ENCODE results near the gene COPZ2. TPM values are rescaled to one million over a fixed set of nuclear protein-coding genes. Genes with fewer than 3 reads are reported as not detected.

The COPZ2 gene
- total RNA-seq, 1 donor from 2014 or later, result 17.3 TPM

DNA sequence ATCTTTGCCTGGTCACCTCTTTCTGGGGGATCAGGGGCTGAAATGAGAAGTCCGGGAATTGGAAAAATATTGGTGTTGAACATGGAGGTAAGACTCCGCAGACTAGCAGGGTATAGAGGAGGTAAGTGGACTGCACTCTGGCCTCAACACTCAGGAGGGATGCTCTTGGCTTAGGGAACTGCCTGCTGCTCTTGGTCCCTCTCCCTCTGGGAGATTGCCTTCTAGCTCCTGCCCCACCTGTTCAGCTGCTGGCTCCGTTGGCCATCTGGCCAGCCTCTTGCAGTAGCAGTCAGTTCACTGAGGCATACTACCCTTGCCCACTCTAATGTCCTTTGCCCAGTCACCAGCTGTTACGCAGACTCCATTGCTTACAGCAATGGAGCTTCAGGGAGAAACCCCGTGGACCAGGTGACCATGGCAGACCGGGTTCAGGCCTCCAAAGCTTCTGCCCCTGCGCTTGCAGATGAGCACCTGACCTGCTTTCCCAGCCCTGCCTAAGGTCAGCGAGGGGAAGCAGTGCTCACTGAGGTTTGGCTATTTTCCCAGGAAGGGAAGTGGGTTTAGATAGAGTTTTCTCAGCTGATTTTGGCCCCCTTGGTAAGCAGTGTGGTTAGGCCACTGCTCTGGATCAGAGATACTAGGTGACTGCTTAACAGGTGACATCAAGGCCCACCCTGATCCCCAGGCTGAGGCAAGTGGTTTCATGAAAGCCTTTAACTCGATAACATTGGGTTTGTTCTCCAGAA lies 54.8 kb downstream of the COPZ2 start:
- no peak for ATAC-seq

DNA sequence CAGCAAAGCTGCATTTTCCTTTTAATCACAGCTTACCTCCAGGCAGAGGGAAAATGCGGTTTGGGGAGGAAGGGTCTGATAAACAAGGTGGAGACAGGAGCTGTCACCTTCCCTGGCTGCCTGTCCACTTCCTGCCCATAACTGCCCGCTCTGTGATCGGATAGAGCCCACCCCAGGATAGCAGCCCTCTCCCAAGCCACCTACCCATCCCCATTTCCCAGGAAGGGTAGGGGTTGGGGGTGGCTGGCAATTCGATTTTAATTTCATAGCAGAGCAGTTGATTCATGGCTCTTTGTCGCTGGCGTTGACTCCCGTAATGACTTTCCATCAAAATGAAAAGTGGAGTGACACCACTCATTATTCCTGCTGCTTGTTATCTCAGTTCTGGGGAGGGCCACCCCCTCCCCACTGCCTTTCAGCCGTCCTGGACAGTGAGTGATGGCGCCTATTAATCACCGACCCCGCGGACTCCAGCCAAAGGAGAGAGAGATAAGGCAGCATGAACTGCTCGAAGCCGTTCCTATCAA lies 55.4 kb downstream of the COPZ2 start:
- no peak for ATAC-seq

DNA sequence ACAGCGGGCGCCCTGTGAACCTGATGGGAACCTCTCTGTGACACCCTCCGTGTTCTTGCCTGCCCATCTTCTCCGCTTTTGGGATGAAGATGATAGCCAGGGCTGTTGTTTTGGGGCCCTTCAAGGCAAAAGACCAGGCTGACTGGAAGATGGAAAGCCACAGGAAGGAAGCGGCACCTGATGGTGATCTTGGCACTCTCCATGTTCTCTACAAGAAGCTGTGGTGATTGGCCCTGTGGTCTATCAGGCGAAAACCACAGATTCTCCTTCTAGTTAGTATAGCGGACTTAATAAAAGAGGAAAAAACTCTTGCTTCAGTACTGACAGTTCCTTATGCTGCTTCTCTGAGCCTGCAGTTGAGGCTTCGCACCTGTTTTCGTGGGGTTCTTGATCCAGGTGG lies 56.1 kb downstream of the COPZ2 start:
- ATAC-seq, result no peak

DNA sequence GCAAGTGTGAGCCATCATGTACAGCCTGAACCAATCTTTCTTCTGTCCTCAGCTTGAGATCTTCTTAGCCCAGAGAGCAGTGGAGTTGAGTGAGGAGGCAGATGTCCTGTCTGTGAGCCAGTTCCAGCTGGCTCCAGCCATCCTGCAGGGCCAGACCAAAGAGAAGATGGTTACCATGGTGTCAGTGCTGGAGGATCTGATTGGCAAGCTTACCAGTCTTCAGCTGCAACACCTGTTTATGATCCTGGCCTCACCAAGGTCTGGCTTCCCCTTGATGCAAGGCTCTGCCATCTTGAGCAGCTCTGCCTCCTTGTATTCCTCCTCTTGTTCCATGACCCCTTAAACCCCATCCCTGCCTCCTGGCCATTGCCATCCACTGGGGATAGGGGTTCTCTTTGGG lies 57.1 kb downstream of the COPZ2 start:
- ATAC-seq, result no peak

DNA sequence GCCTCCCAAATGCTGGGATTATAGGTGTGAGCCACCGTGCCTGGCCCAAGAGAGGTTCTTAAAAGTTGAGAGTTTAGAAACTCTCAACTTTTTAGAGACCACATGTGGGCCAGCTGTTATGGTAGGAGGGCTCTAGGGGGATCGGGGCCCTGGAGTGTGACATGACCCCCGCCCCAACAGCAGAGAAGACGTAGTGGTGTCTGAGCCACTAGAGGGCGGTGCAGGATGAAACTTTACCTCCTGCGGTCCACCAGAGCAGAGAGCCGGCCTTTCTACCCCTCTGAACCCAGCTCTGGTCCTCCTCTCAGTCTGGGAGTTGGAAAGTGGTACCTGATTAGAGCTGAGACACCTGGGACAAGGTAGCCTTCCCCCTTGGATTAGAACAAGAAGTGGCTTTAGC lies 59.3 kb downstream of the COPZ2 start:
- ATAC-seq, result peak; percentile 62

Other genes starting within 250 kb of the COPZ2 start
- 1.8 TPM for gene OSBPL7, start 216.0 kb downstream of the COPZ2 start, total RNA-seq
- 26.7 TPM for gene MRPL10, start 206.3 kb downstream of the COPZ2 start, total RNA-seq
- 0.28 TPM for gene LRRC46, start 206.1 kb downstream of the COPZ2 start, total RNA-seq
- 21.2 TPM for gene SCRN2, start 196.5 kb downstream of the COPZ2 start, total RNA-seq
- gene SP6, start 186.6 kb downstream of the COPZ2 start, total RNA-seq, result 5.9 TPM
- gene SP2, start 141.6 kb downstream of the COPZ2 start, total RNA-seq, result 12.7 TPM
- 33.3 TPM for gene PNPO, start 96.2 kb downstream of the COPZ2 start, total RNA-seq
- gene PRR15L, start 79.9 kb downstream of the COPZ2 start, total RNA-seq, result 11.0 TPM
- gene CDK5RAP3, start 66.7 kb downstream of the COPZ2 start, total RNA-seq, result 73.4 TPM
- 90.4 TPM for gene NFE2L1, start 10.6 kb upstream of the COPZ2 start, total RNA-seq
- gene CBX1, start 63.7 kb upstream of the COPZ2 start, total RNA-seq, result 29.2 TPM
- 17.4 TPM for gene SNX11, start 70.0 kb upstream of the COPZ2 start, total RNA-seq

Measured in esophagus mucosa (tissue), 1 donor.